HCT116 (cell line): ENCODE results near the gene GABRA5. TPM values are rescaled to one million over a fixed set of nuclear protein-coding genes. Genes with fewer than 3 reads are reported as not detected.

Experiments
- ATAC-seq: fragments of 200-7000 bp; cut with Tn5 transposase; 2 replicates; pipeline ENCODE4 v1.9.1; 2020; ENCODE audit warnings: mild to moderate bottlenecking, moderate library complexity
- BruUV-seq: library from RNA; stranded (reverse); fragments of 400-500 nt; replicated peaks from 2 replicates; lab custom pipeline; 2021; lab: Mats Ljungman, UMichigan
- CTCF ChIA-PET: fragments of 300-600 bp; sonication (Branson Sonifier 250); formaldehyde crosslinking; loops from one replicate; lab custom pipeline; 2021; ENCODE audit warnings: antibody characterized with exemption; lab: Charles Lee
- POLR2A ChIA-PET: fragments of 300-600, 350-600 bp; sonication (Branson Sonifier 250); formaldehyde crosslinking; loops from one replicate; lab custom pipeline; 2021; ENCODE audit warnings: antibody characterized with exemption; lab: Charles Lee
- RAD21 ChIA-PET, 2 experiments: fragments of 300-600 bp; sonication (Branson Sonifier 250); formaldehyde crosslinking; loops; one replicate each; lab custom pipeline; 2023; ENCODE audit warnings: low total read pairs in 2 of 2; ENCODE audit not compliant: uncharacterized antibody in 2 of 2, unreplicated experiment in 2 of 2, low non-redundant PET in 1 of 2; lab: Charles Lee
- DNase-seq: peaks from one replicate; pipeline ENCODE4 v3.0.0-alpha.2; 2010; ENCODE audit warnings: low read depth, low spot score
- H2AFZ ChIP-seq: fragments of 200-600 bp; shearing (Covaris generic), sonication (generic); 2 replicates; pipeline ENCODE4 v1.6.1; 2017; ENCODE audit warnings: low read depth, mixed run types, mixed read lengths, antibody characterized with exemption, low read length; ENCODE audit not compliant: poor library complexity, severe bottlenecking
- H3K27ac ChIP-seq: 2 replicates; pipeline ENCODE4 v1.5.1; 2012; ENCODE audit warnings: low read depth, low read length
- H3K27me3 ChIP-seq: fragments of 200-600 bp; sonication (generic); 2 replicates; pipeline ENCODE4 v1.6.1; 2016; ENCODE audit warnings: mixed run types, low read length, mixed read lengths; ENCODE audit not compliant: insufficient read depth
- H3K36me3 ChIP-seq, 2 experiments: fragments of 200-500 bp in 1 of 2; fragments of 200-600 bp in 1 of 2; sonication (Bioruptor generic) in 1 of 2; sonication (generic) in 1 of 2; 2 replicates each; pipeline versions ENCODE4 v1.5.1 to v1.6.1; 2014 to 2016; ENCODE audit warnings: low read length in 2 of 2, inconsistent platforms in 1 of 2, mixed read lengths in 1 of 2, mixed run types in 1 of 2; ENCODE audit not compliant: insufficient read depth in 2 of 2, control insufficient read depth in 1 of 2
- H3K4me1 ChIP-seq, 2 experiments: fragments of 200-600 bp in 1 of 2; sonication (generic) in 1 of 2; 2 replicates each; pipeline versions ENCODE4 v1.5.1 to v1.6.1; 2012 to 2017; ENCODE audit warnings: low read length in 2 of 2, inconsistent platforms in 1 of 2, mild to moderate bottlenecking in 1 of 2, mixed read lengths in 1 of 2, mixed run types in 1 of 2, moderate library complexity in 1 of 2; ENCODE audit not compliant: insufficient read depth in 2 of 2, control insufficient read depth in 1 of 2
- H3K4me2 ChIP-seq: fragments of 200-600 bp; sonication (generic); 2 replicates; pipeline ENCODE4 v1.6.1; 2017; ENCODE audit warnings: mixed run types, low read length, mixed read lengths
- H3K4me3 ChIP-seq, 2 experiments: fragments of 200-600 bp in 1 of 2; sonication (generic) in 1 of 2; replicated peaks in 1 of 2; 2 replicates each; pipeline ENCODE4 v1.5.1; 2011 to 2016; ENCODE audit warnings: low read length in 2 of 2, control low read depth in 1 of 2, low read depth in 1 of 2, mild to moderate bottlenecking in 1 of 2, mixed read lengths in 1 of 2, mixed run types in 1 of 2
- H3K79me2 ChIP-seq: fragments of 200-600 bp; sonication (generic); 2 replicates; pipeline ENCODE4 v1.6.1; 2017; ENCODE audit warnings: mild to moderate bottlenecking, mixed run types, low read length, moderate library complexity, mixed read lengths; ENCODE audit not compliant: insufficient read depth
- H3K9ac ChIP-seq: fragments of 200-600 bp; sonication (generic); 2 replicates; pipeline ENCODE4 v1.6.1; 2016; ENCODE audit warnings: low read length, mixed read lengths
- H3K9me2 ChIP-seq: fragments of 200-600 bp; sonication (generic), shearing (Covaris generic); 2 replicates; pipeline ENCODE4 v1.6.1; 2017; ENCODE audit warnings: mixed run types, mild to moderate bottlenecking, moderate library complexity; ENCODE audit not compliant: insufficient read depth
- H3K9me3 ChIP-seq, 2 experiments: fragments of 200-500 bp in 1 of 2; fragments of 200-600 bp in 1 of 2; sonication (Bioruptor generic) in 1 of 2; sonication (generic) in 1 of 2; 2 replicates each; pipeline ENCODE4 v1.6.1; 2014 to 2017; ENCODE audit warnings: low read length in 2 of 2, mixed read lengths in 2 of 2, inconsistent platforms in 1 of 2, low read depth in 1 of 2, mild to moderate bottlenecking in 1 of 2, mixed run types in 1 of 2, moderate library complexity in 1 of 2; ENCODE audit not compliant: control insufficient read depth in 1 of 2, insufficient read depth in 1 of 2
- H4K20me1 ChIP-seq: fragments of 200-600 bp; sonication (generic), shearing (Covaris generic); 2 replicates; pipeline ENCODE4 v1.6.1; 2017; ENCODE audit warnings: mixed run types, mild to moderate bottlenecking, moderate library complexity; ENCODE audit not compliant: insufficient read depth
- CEBPB ChIP-seq: IDR thresholded peaks from 2 replicates; pipeline ENCODE4 v1.6.1; 2012; ENCODE audit warnings: low read depth
- CTCF ChIP-seq, 3 experiments: fragments of 200-600 bp in 1 of 3; sonication (generic) in 1 of 3; IDR thresholded peaks in 2 of 3; conservative IDR thresholded peaks in 1 of 3; 2 replicates each; pipeline ENCODE4 v1.5.1; 2012 to 2017; ENCODE audit warnings: low read depth in 2 of 3, low read length in 2 of 3, antibody characterized with exemption in 1 of 3, borderline replicate concordance in 1 of 3, control low read depth in 1 of 3, mild to moderate bottlenecking in 1 of 3, mixed read lengths in 1 of 3, mixed run types in 1 of 3, moderate library complexity in 1 of 3; ENCODE audit not compliant: insufficient read depth in 1 of 3
- ELF1 ChIP-seq: IDR thresholded peaks from 2 replicates; pipeline ENCODE4 v1.6.1; 2012; ENCODE audit warnings: low read depth, borderline replicate concordance
- EZH2 ChIP-seq: fragments of 200-600 bp; sonication (generic); IDR thresholded peaks from 2 replicates; pipeline ENCODE4 v1.6.1; 2017; ENCODE audit warnings: antibody characterized with exemption, mixed run types
- FOSL1 ChIP-seq: IDR thresholded peaks from 2 replicates; pipeline ENCODE4 v1.6.1; 2012; ENCODE audit warnings: low read depth
- JUND ChIP-seq: IDR thresholded peaks from 2 replicates; pipeline ENCODE4 v1.6.1; 2012
- MAX ChIP-seq: IDR thresholded peaks from 2 replicates; pipeline ENCODE4 v1.6.1; 2012
- POLR2A ChIP-seq: IDR thresholded peaks from 2 replicates; pipeline ENCODE4 v1.7.0; 2011; ENCODE audit warnings: borderline replicate concordance; ENCODE audit not compliant: insufficient read depth, insufficient read length; ENCODE audit errors: extremely low read depth
- POLR2AphosphoS5 ChIP-seq: IDR thresholded peaks from 2 replicates; pipeline ENCODE4 v1.6.1; 2011; ENCODE audit warnings: mild to moderate bottlenecking, low read depth, low read length, moderate library complexity
- RAD21 ChIP-seq: IDR thresholded peaks from 2 replicates; pipeline ENCODE4 v1.6.1; 2012; ENCODE audit warnings: low read depth, mild to moderate bottlenecking
- YY1 ChIP-seq: IDR thresholded peaks from 2 replicates; pipeline ENCODE4 v1.6.1; 2011; ENCODE audit warnings: low read length, low read depth, moderate library complexity, mild to moderate bottlenecking; ENCODE audit not compliant: insufficient replicate concordance; ENCODE audit errors: extremely low read depth
- intact Hi-C: fragments of 100-400 bp; cut with micrococcal nuclease; formaldehyde crosslinking; loops from 2 replicates; pipeline ENCODE4 v1.10.0; 2022
- total RNA-seq: library from RNA; stranded (reverse); gene quantifications from one replicate; pipeline ENCODE4 v1.2.1, GENCODE V29; 2021; ENCODE audit not compliant: unreplicated experiment

Gene GABRA5
- total RNA-seq, 1 experiment from 2014 or later, result not detected

- CTCF ChIA-PET, result no interaction called here
- no peaks in the 10 kb centered on the region for H3K79me2 ChIP-seq
- H3K4me2 ChIP-seq, result no peak overlapping the region
- POLR2A ChIA-PET, result no interaction called here
- H3K36me3 ChIP-seq, result no peaks in the 10 kb centered on the region
- no TSS peak for BruUV-seq
- peaks cover 9 to 27% of the 10 kb centered on the region in 2 experiments; a peak in 2 of 4 replicates for H3K9me3 ChIP-seq
- RAD21 ChIA-PET, result no interaction called here
- H3K4me3 ChIP-seq, result no peak overlapping the region
- no peak overlapping the region for H3K27ac ChIP-seq
- H3K27me3 ChIP-seq, result no peaks in the 10 kb centered on the region
- no peak for DNase-seq
- H3K9me2 ChIP-seq, result no peaks in the 10 kb centered on the region
- H4K20me1 ChIP-seq, result no peaks in the 10 kb centered on the region
- ATAC-seq, result no peak
- no peak overlapping the region for H2AFZ ChIP-seq
- no peak overlapping the region for H3K9ac ChIP-seq
- intact Hi-C loops, result no loop called here
- no peaks in the 10 kb centered on the region for H3K4me1 ChIP-seq
- TF ChIP-seq JUND (no peak), YY1 (no peak), POLR2AphosphoS5 (no peak), FOSL1 (no peak), RAD21 (no peak), POLR2A (no peak)
Observed at GRCh38 chr15:26841514-26841913, 25.3 kb upstream of the GABRA5 start.

- RAD21 ChIA-PET, result no interaction called here
- BruUV-seq, result no TSS peak
- CTCF ChIA-PET, result no interaction called here
Observed at GRCh38 chr15:26841941-26842340, 24.9 kb upstream of the GABRA5 start.

More at GRCh38 chr15:26841941-26842340, 24.9 kb upstream of the GABRA5 start:
- H3K4me1 ChIP-seq, result no peaks in the 10 kb centered on the region
- H4K20me1 ChIP-seq, result no peaks in the 10 kb centered on the region
- intact Hi-C loops, result no loop called here
- H3K36me3 ChIP-seq, result no peaks in the 10 kb centered on the region
- no peak overlapping the region for H3K9ac ChIP-seq
- no peak overlapping the region for H3K4me3 ChIP-seq
- no peak overlapping the region for H3K27ac ChIP-seq
- H3K9me3 ChIP-seq, result peaks cover 9 to 26% of the 10 kb centered on the region in 2 experiments; a peak in 2 of 4 replicates
- DNase-seq, result no peak
- POLR2A ChIA-PET, result no interaction called here
- no peak overlapping the region for H3K4me2 ChIP-seq
- no peak for ATAC-seq
- TF ChIP-seq EZH2 (no peak), CEBPB (no peak), CTCF (IDR thresholded peaks at IDR 0.05 in 2 of 3, conservative IDR thresholded peaks at IDR 0.05 in 1 of 3; ENCODE audit: borderline replicate concordance in 1 of 3, insufficient read depth in 1 of 3, low read depth in 2 of 3, low read length in 2 of 3) (no peak), JUND (no peak), MAX (no peak), ELF1 (no peak), RAD21 (no peak), YY1 (no peak)
- H3K27me3 ChIP-seq, result no peaks in the 10 kb centered on the region
- no peaks in the 10 kb centered on the region for H3K79me2 ChIP-seq
- H3K9me2 ChIP-seq, result no peaks in the 10 kb centered on the region
- no peak overlapping the region for H2AFZ ChIP-seq
